Measurements from ENCODE around the gene RAB38. TPM values are rescaled to one million over a fixed set of nuclear protein-coding genes. Genes with fewer than 3 reads are reported as not detected.

RAB38 gene
- total and polyA plus RNA-seq, 5 donors from 2014 or later: 0.36 to 2.6 (median 1.6) TPM

GRCh38 chr11:88169471-88169870 is 5.8 kb downstream of the RAB38 start:
- peaks cover 21% of the 10 kb centered on the region for H3K27me3 Mint-ChIP-seq
- no peak overlapping the region for H3K27ac Mint-ChIP-seq
- peaks cover 2 to 5% (median 3%) of the 10 kb centered on the region in 4 donors for H3K4me1 Mint-ChIP-seq
- Histone ChIP-seq H3K4me3 (ENCODE audit: low read depth, low read length) (no peak overlapping the region), H3K27me3 (ENCODE audit: control insufficient read depth, insufficient read depth, low read length) (no peaks in the 10 kb centered on the region), H3K9me3 (ENCODE audit: control insufficient read depth in 2 of 2, low read length in 2 of 2) (no peaks in the 10 kb centered on the region), H3K36me3 (ENCODE audit: control insufficient read depth, insufficient read depth, low read length) (no peaks in the 10 kb centered on the region), H3K4me1 (ENCODE audit: control insufficient read depth, insufficient read depth, low read length, poor library complexity, severe bottlenecking) (peaks cover under 1% of the 10 kb centered on the region), H3K27ac (ENCODE audit: insufficient read depth, low read length, poor library complexity, severe bottlenecking) (no peak overlapping the region)
- no peaks in the 10 kb centered on the region for H3K36me3 Mint-ChIP-seq
- DNase-seq: no peak
- H3K9me3 Mint-ChIP-seq: peaks cover 0 to 2% (median 0%) of the 10 kb centered on the region in 7 donors
- ATAC-seq (ENCODE audit: low read depth in 2 of 2): no peak
- no peak overlapping the region for H3K4me3 Mint-ChIP-seq

- Histone ChIP-seq H3K27me3 (ENCODE audit: control insufficient read depth, insufficient read depth, low read length) (no peaks in the 10 kb centered on the region), H3K27ac (ENCODE audit: insufficient read depth, low read length, poor library complexity, severe bottlenecking) (no peak overlapping the region), H3K4me1 (ENCODE audit: control insufficient read depth, insufficient read depth, low read length, poor library complexity, severe bottlenecking) (no peaks in the 10 kb centered on the region), H3K4me3 (ENCODE audit: low read depth, low read length) (no peak overlapping the region), H3K9me3 (ENCODE audit: control insufficient read depth in 2 of 2, low read length in 2 of 2) (no peaks in the 10 kb centered on the region), H3K36me3 (ENCODE audit: control insufficient read depth, insufficient read depth, low read length) (no peaks in the 10 kb centered on the region)
- no peak for DNase-seq
- Mint-ChIP-seq H3K27ac (no peak overlapping the region), H3K4me1 (no peaks in the 10 kb centered on the region), H3K4me3 (no peak overlapping the region), H3K36me3 (no peaks in the 10 kb centered on the region), H3K27me3 (peaks cover 21% of the 10 kb centered on the region), H3K9me3 (peaks cover 0 to 2% (median 0%) of the 10 kb centered on the region in 7 donors)
- ATAC-seq (ENCODE audit: low read depth in 2 of 2): no peak
Observed at GRCh38 chr11:88167853-88168252, 7.4 kb downstream of the RAB38 start.

GRCh38 chr11:88164806-88165585 is 10.2 kb downstream of the RAB38 start:
- H3K4me1 Mint-ChIP-seq: no peaks in the 10 kb centered on the region
- Histone ChIP-seq H3K4me1 (ENCODE audit: control insufficient read depth, insufficient read depth, low read length, poor library complexity, severe bottlenecking) (no peaks in the 10 kb centered on the region), H3K27ac (ENCODE audit: insufficient read depth, low read length, poor library complexity, severe bottlenecking) (no peak overlapping the region), H3K9me3 (ENCODE audit: control insufficient read depth in 2 of 2, low read length in 2 of 2) (no peaks in the 10 kb centered on the region), H3K4me3 (ENCODE audit: low read depth, low read length) (no peak overlapping the region), H3K36me3 (ENCODE audit: control insufficient read depth, insufficient read depth, low read length) (no peaks in the 10 kb centered on the region), H3K27me3 (ENCODE audit: control insufficient read depth, insufficient read depth, low read length) (no peaks in the 10 kb centered on the region)
- no peak overlapping the region for H3K4me3 Mint-ChIP-seq
- no peaks in the 10 kb centered on the region for H3K36me3 Mint-ChIP-seq
- DNase-seq (no peak), ATAC-seq (ENCODE audit: low read depth in 2 of 2) (no peak)
- H3K9me3 Mint-ChIP-seq: peaks cover 0 to 6% (median 3%) of the 10 kb centered on the region in 7 donors
- peaks cover 33% of the 10 kb centered on the region for H3K27me3 Mint-ChIP-seq
- H3K27ac Mint-ChIP-seq: no peak overlapping the region

GRCh38 chr11:88164320-88164719 is 10.9 kb downstream of the RAB38 start:
- peaks cover 0 to 7% (median 4%) of the 10 kb centered on the region in 7 donors for H3K9me3 Mint-ChIP-seq
- no peak for DNase-seq
- no peak for ATAC-seq (ENCODE audit: low read depth in 2 of 2)
- H3K27me3 ChIP-seq (ENCODE audit: control insufficient read depth, insufficient read depth, low read length): no peaks in the 10 kb centered on the region
- H3K27ac Mint-ChIP-seq: no peak overlapping the region
- H3K4me3 Mint-ChIP-seq: no peak overlapping the region
- H3K36me3 Mint-ChIP-seq: no peaks in the 10 kb centered on the region
- peaks cover 35% of the 10 kb centered on the region for H3K27me3 Mint-ChIP-seq
- H3K4me1 Mint-ChIP-seq: no peaks in the 10 kb centered on the region
- no peak overlapping the region for H3K27ac ChIP-seq (ENCODE audit: insufficient read depth, low read length, poor library complexity, severe bottlenecking)
- no peak overlapping the region for H3K4me3 ChIP-seq (ENCODE audit: low read depth, low read length)
- no peaks in the 10 kb centered on the region for H3K9me3 ChIP-seq (ENCODE audit: control insufficient read depth in 2 of 2, low read length in 2 of 2)
- no peaks in the 10 kb centered on the region for H3K36me3 ChIP-seq (ENCODE audit: control insufficient read depth, insufficient read depth, low read length)
- no peaks in the 10 kb centered on the region for H3K4me1 ChIP-seq (ENCODE audit: control insufficient read depth, insufficient read depth, low read length, poor library complexity, severe bottlenecking)

- peaks cover 7 to 18% (median 10%) of the 10 kb centered on the region in 7 donors for H3K9me3 Mint-ChIP-seq
- Histone ChIP-seq H3K4me3 (ENCODE audit: low read depth, low read length) (no peak overlapping the region), H3K4me1 (ENCODE audit: control insufficient read depth, insufficient read depth, low read length, poor library complexity, severe bottlenecking) (no peaks in the 10 kb centered on the region), H3K36me3 (ENCODE audit: control insufficient read depth, insufficient read depth, low read length) (no peaks in the 10 kb centered on the region), H3K27me3 (ENCODE audit: control insufficient read depth, insufficient read depth, low read length) (no peaks in the 10 kb centered on the region), H3K27ac (ENCODE audit: insufficient read depth, low read length, poor library complexity, severe bottlenecking) (no peak overlapping the region), H3K9me3 (ENCODE audit: control insufficient read depth in 2 of 2, low read length in 2 of 2) (peaks cover 0 to 8% of the 10 kb centered on the region in 2 experiments)
- peaks cover 18% of the 10 kb centered on the region for H3K27me3 Mint-ChIP-seq
- H3K36me3 Mint-ChIP-seq: peaks cover 3% of the 10 kb centered on the region
- no peaks in the 10 kb centered on the region for H3K4me1 Mint-ChIP-seq
- H3K27ac Mint-ChIP-seq: no peak overlapping the region
- DNase-seq: no peak
- no peak overlapping the region for H3K4me3 Mint-ChIP-seq
- ATAC-seq (ENCODE audit: low read depth in 2 of 2): no peak
Observed at GRCh38 chr11:88158081-88158480, 17.2 kb downstream of the RAB38 start.

- ATAC-seq (ENCODE audit: low read depth in 2 of 2): no peak
- H3K9me3 Mint-ChIP-seq: peaks cover 3 to 18% (median 8%) of the 10 kb centered on the region in 7 donors
- no peaks in the 10 kb centered on the region for H3K36me3 ChIP-seq (ENCODE audit: control insufficient read depth, insufficient read depth, low read length)
Observed at GRCh38 chr11:88157370-88157769, 17.9 kb downstream of the RAB38 start.

GRCh38 chr11:88152381-88152780 is 22.9 kb downstream of the RAB38 start:
- H3K4me3 ChIP-seq (ENCODE audit: low read depth, low read length): no peak overlapping the region
- Mint-ChIP-seq H3K9me3 (peaks cover 0 to 11% (median 6%) of the 10 kb centered on the region in 7 donors), H3K36me3 (peaks cover 3% of the 10 kb centered on the region)

More at GRCh38 chr11:88157370-88157769, 17.9 kb downstream of the RAB38 start:
- peaks cover 14% of the 10 kb centered on the region for H3K27me3 Mint-ChIP-seq
- H3K9me3 ChIP-seq (ENCODE audit: control insufficient read depth in 2 of 2, low read length in 2 of 2): peaks cover 0 to 8% of the 10 kb centered on the region in 2 experiments
- DNase-seq: no peak
- no peaks in the 10 kb centered on the region for H3K27me3 ChIP-seq (ENCODE audit: control insufficient read depth, insufficient read depth, low read length)
- no peak overlapping the region for H3K4me3 ChIP-seq (ENCODE audit: low read depth, low read length)
- no peaks in the 10 kb centered on the region for H3K4me1 ChIP-seq (ENCODE audit: control insufficient read depth, insufficient read depth, low read length, poor library complexity, severe bottlenecking)
- H3K4me3 Mint-ChIP-seq: no peak overlapping the region
- no peak overlapping the region for H3K27ac ChIP-seq (ENCODE audit: insufficient read depth, low read length, poor library complexity, severe bottlenecking)
- H3K36me3 Mint-ChIP-seq: peaks cover 3% of the 10 kb centered on the region
- no peaks in the 10 kb centered on the region for H3K4me1 Mint-ChIP-seq
- no peak overlapping the region for H3K27ac Mint-ChIP-seq

More at GRCh38 chr11:88152381-88152780, 22.9 kb downstream of the RAB38 start:
- H3K27me3 Mint-ChIP-seq: peaks cover 5% of the 10 kb centered on the region
- DNase-seq (no peak), ATAC-seq (ENCODE audit: low read depth in 2 of 2) (no peak)
- H3K4me3 Mint-ChIP-seq: no peak overlapping the region
- H3K4me1 Mint-ChIP-seq: no peaks in the 10 kb centered on the region
- no peak overlapping the region for H3K27ac Mint-ChIP-seq
- H3K9me3 ChIP-seq (ENCODE audit: control insufficient read depth in 2 of 2, low read length in 2 of 2): peaks cover 0 to 8% of the 10 kb centered on the region in 2 experiments
- H3K27ac ChIP-seq (ENCODE audit: insufficient read depth, low read length, poor library complexity, severe bottlenecking): no peak overlapping the region
- no peaks in the 10 kb centered on the region for H3K36me3 ChIP-seq (ENCODE audit: control insufficient read depth, insufficient read depth, low read length)
- H3K4me1 ChIP-seq (ENCODE audit: control insufficient read depth, insufficient read depth, low read length, poor library complexity, severe bottlenecking): no peaks in the 10 kb centered on the region
- no peaks in the 10 kb centered on the region for H3K27me3 ChIP-seq (ENCODE audit: control insufficient read depth, insufficient read depth, low read length)
